ENCODE measurements around the gene ERAS. TPM values are rescaled to one million over a fixed set of nuclear protein-coding genes. Genes with fewer than 3 reads are reported as not detected.
A peak's percentile ranks its signal among the peaks of the same experiment; 100 is the strongest.

The ERAS gene
- total and polyA plus RNA-seq, 2 donors (not counting 3 experiments of a cell fraction or from before 2014, with no cell fraction given), result 0.14 TPM; not detected in 1

DNA sequence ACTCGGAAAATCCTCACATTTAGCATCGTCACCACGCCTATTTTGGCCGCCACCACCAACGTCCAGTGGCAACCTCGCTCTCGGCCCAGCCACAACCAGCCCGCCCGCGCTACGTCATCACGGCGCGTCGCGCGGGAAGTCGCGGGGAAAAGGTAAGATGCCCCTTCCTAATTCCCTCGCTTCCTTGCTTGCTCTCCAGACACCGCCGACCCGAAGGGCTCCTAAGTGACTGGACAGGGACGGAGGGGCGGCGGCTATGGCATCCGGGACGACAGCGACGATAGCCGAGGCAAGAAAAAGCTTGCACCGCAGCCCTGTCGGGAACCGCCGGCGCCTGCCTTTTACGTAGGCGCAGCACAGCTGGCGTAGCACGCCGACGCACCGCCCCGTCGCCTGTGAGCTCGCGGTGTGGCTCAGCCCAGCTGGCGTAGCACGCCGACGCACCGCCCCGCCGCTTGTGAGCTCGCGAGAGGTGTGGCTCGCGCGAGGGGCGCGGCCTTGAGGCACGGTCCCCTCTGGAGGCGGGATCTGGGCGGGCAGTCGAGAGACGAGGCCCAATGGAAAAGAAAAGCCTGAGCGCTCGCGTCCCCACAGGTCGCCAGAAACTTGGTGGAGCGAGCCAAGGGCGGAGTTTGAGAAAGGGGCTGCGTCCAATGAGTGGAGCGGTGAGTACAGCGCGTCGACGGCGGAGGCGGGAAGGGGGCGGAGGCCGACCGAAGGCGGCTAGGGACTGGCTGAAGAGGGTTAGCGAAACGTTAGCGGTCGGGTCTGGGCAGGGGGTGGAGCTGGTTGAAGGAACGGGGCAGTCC lies 24.8 kb upstream of the ERAS start, which contains the start of gene HDAC6:
Gene HDAC6, plus strand, starts transcription at position 788 of the 809 bp plus-strand sequence. CDS start 626 bp downstream, outside the sequence.
- POLR2A ChIA-PET, result interaction anchor here (1.0 kb wide), 1 partner anchor 64 kb away, joined by 5 read pairs; no protein-coding TSS in a partner anchor
- CTCF ChIA-PET, result interaction anchor here (0.5 to 1.0 kb wide), 2 partner anchors 90 to 157 kb away, joined by 3 read pairs; no protein-coding TSS in a partner anchor

More for the DNA sequence above, 24.8 kb upstream of the ERAS start, which contains the start of gene HDAC6:
- dilution Hi-C loops (cut with MboI; ENCODE audit: extremely low pct_ligation_motif_present, low sequenced_read_pairs), result no loop called here
- H4K20me1 ChIP-seq (replicated peaks; ENCODE audit: control insufficient read depth, extremely low read depth, insufficient read depth, low read length), result no peaks in the 10 kb centered on the region
- DNase-seq (ENCODE audit: low read depth, low spot score) (peak; percentile 99), FAIRE-seq (peak; percentile 100)
- no peaks in the 10 kb centered on the region for H3K9me1 ChIP-seq (replicated peaks; ENCODE audit: control insufficient read depth, extremely low read depth, insufficient read depth, low read length)
- H3K27ac ChIP-seq (ENCODE audit: insufficient read depth, low read depth, low read length), result peak within 1 kb of the TSS; percentile 87
- H3K9me3 ChIP-seq (replicated peaks; ENCODE audit: control insufficient read depth, insufficient read depth, low read length), result no peaks in the 10 kb centered on the region
- no peaks in the 10 kb centered on the region for H3K27me3 ChIP-seq (ENCODE audit: control insufficient read depth in 2 of 2, insufficient read depth in 2 of 2, low read length in 2 of 2)
- peak within 1 kb of the TSS; percentile 62 for H3K4me2 ChIP-seq (ENCODE audit: insufficient read depth, low read length)
- no peaks in the 10 kb centered on the region for H3K79me2 ChIP-seq (ENCODE audit: control insufficient read depth, insufficient read depth, low read length)
- peaks cover 4% of the 10 kb centered on the region for H3K4me1 ChIP-seq (ENCODE audit: control insufficient read depth, extremely low read depth, insufficient read depth, low read length)
- peak within 1 kb of the TSS; percentile 94 for H3K9ac ChIP-seq (replicated peaks; ENCODE audit: extremely low read depth, insufficient read depth, low read length)
- H2AFZ ChIP-seq (ENCODE audit: low read depth, low read length), result peak within 1 kb of the TSS; percentile 80
- peak within 1 kb of the TSS; percentile 57 to 75 (median 58) for H3K4me3 ChIP-seq (replicated peaks in 1 of 3; ENCODE audit: insufficient read depth in 1 of 3, low read depth in 1 of 3, low read length in 3 of 3)
- no peaks in the 10 kb centered on the region for H3K36me3 ChIP-seq (ENCODE audit: control insufficient read depth in 2 of 2, extremely low read depth in 1 of 2, insufficient read depth in 2 of 2, low read length in 2 of 2)
- no peak for TF ChIP-seq POLR2A (IDR thresholded peaks at IDR 0.05; ENCODE audit: low read depth, low read length)
- TF ChIP-seq EZH2 (IDR thresholded peaks at IDR 0.05; ENCODE audit: borderline replicate concordance, low read depth, low read length, severe bottlenecking), result no peak
- TF ChIP-seq, protein P1, sequence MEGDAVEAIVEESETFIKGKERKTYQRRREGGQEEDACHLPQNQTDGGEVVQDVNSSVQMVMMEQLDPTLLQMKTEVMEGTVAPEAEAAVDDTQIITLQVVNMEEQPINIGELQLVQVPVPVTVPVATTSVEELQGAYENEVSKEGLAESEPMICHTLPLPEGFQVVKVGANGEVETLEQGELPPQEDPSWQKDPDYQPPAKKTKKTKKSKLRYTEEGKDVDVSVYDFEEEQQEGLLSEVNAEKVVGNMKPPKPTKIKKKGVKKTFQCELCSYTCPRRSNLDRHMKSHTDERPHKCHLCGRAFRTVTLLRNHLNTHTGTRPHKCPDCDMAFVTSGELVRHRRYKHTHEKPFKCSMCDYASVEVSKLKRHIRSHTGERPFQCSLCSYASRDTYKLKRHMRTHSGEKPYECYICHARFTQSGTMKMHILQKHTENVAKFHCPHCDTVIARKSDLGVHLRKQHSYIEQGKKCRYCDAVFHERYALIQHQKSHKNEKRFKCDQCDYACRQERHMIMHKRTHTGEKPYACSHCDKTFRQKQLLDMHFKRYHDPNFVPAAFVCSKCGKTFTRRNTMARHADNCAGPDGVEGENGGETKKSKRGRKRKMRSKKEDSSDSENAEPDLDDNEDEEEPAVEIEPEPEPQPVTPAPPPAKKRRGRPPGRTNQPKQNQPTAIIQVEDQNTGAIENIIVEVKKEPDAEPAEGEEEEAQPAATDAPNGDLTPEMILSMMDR (IDR thresholded peaks at IDR 0.05; ENCODE audit: extremely low read depth in 1 of 2, insufficient read depth in 1 of 2, low read depth in 1 of 2, low read length in 2 of 2), result no peak
- TF ChIP-seq FOS (IDR thresholded peaks at IDR 0.05; ENCODE audit: borderline replicate concordance, insufficient read depth, low read length), result no peak
- TF ChIP-seq GATA2 (IDR thresholded peaks at IDR 0.05; ENCODE audit: insufficient read depth, insufficient read length, low read depth, low read length), result no peak
- TF ChIP-seq, protein P2, sequence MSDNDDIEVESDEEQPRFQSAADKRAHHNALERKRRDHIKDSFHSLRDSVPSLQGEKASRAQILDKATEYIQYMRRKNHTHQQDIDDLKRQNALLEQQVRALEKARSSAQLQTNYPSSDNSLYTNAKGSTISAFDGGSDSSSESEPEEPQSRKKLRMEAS (IDR thresholded peaks at IDR 0.05; ENCODE audit: insufficient read depth, insufficient read length), result no peak
- TF ChIP-seq POLR2AphosphoS5 (IDR thresholded peaks at IDR 0.05; ENCODE audit: insufficient read depth, low read depth, low read length), result no peak
- TF ChIP-seq JUN (IDR thresholded peaks at IDR 0.05; ENCODE audit: borderline replicate concordance, insufficient read depth, insufficient read length, low read depth), result no peak
- TF ChIP-seq MYC (IDR thresholded peaks at IDR 0.05; ENCODE audit: low read depth, low read length), result no peak
- no TSS peak for BruUV-seq (replicated peaks)
- intact Hi-C loops (cut with micrococcal nuclease), result loop anchor here (1.0 to 2.0 kb wide), 6 partner anchors 64 to 322 kb away; partner anchors contain the start of genes GPKOW, SUV39H1 and TFE3

Measured in endothelial cell of umbilical vein (primary cell).